ENCODE measurements around the gene COL19A1. TPM values are rescaled to one million over a fixed set of nuclear protein-coding genes. Genes with fewer than 3 reads are reported as not detected.

Gene COL19A1
- total RNA-seq, 1 donor from 2014 or later: 0.49 TPM

DNA sequence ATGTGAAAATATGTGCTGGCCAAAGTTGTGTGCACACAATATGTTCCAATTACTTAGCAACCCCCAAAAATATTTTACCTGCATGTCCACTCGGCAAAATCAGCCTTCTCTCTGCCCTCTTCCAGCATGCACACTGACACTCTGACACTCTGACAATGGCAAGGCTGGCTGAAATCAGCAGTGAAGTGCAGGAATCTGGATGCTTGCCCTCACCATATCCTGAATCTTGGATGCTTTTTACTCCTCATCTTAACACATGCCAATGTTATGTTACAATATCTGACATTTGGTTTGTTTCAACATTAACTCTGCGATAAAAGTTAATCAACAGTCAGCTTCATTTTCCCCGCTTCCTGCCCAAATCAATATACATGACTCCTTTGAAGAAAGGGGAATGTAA is 233.4 kb downstream of the COL19A1 start:
- Histone ChIP-seq H3K4me1 (no peaks in the 10 kb centered on the region), H3K9me3 (no peaks in the 10 kb centered on the region), H3K4me3 (no peak overlapping the region), H3K27ac (no peak overlapping the region), H3K27me3 (no peaks in the 10 kb centered on the region), H3K36me3 (no peaks in the 10 kb centered on the region)
- intact Hi-C loops (cut with DNase I): no loop called here
- no peak for DNase-seq (ENCODE audit: extremely low spot score in 2 of 2)
- TF ChIP-seq, protein P1, sequence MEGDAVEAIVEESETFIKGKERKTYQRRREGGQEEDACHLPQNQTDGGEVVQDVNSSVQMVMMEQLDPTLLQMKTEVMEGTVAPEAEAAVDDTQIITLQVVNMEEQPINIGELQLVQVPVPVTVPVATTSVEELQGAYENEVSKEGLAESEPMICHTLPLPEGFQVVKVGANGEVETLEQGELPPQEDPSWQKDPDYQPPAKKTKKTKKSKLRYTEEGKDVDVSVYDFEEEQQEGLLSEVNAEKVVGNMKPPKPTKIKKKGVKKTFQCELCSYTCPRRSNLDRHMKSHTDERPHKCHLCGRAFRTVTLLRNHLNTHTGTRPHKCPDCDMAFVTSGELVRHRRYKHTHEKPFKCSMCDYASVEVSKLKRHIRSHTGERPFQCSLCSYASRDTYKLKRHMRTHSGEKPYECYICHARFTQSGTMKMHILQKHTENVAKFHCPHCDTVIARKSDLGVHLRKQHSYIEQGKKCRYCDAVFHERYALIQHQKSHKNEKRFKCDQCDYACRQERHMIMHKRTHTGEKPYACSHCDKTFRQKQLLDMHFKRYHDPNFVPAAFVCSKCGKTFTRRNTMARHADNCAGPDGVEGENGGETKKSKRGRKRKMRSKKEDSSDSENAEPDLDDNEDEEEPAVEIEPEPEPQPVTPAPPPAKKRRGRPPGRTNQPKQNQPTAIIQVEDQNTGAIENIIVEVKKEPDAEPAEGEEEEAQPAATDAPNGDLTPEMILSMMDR (IDR thresholded peaks at IDR 0.05): no peak
- no peak for TF ChIP-seq POLR2AphosphoS5 (IDR thresholded peaks at IDR 0.05; ENCODE audit: insufficient read depth in 1 of 2, low read depth in 1 of 2)
- no peak for TF ChIP-seq POLR2A (IDR thresholded peaks at IDR 0.05)

DNA sequence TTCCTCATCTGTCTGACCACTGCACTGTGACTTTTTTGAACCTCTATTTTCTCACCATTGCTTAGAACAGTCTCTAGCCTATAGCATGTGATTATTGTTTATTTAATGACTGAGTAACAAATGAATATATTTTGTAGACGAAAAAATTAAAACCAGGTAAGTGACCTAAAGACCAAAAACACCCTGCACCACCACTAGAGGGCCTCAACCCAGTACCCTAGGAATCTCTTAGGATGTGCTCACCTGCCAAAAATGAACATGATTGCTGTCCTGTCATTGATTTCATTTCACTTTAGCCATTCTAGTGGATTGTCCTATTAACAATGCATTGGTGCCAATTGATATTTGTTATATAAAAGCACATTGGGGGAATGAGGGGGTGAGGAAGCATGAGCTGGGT is 237.4 kb downstream of the COL19A1 start:
- no peak for DNase-seq (ENCODE audit: extremely low spot score in 2 of 2)
- intact Hi-C loops (cut with DNase I): no loop called here
- Histone ChIP-seq H3K4me1 (no peaks in the 10 kb centered on the region), H3K9me3 (no peaks in the 10 kb centered on the region), H3K27ac (no peak overlapping the region), H3K36me3 (no peaks in the 10 kb centered on the region), H3K27me3 (no peaks in the 10 kb centered on the region), H3K4me3 (no peak overlapping the region)
- TF ChIP-seq POLR2A (IDR thresholded peaks at IDR 0.05) (no peak), POLR2AphosphoS5 (IDR thresholded peaks at IDR 0.05; ENCODE audit: insufficient read depth in 1 of 2, low read depth in 1 of 2) (no peak)

DNA sequence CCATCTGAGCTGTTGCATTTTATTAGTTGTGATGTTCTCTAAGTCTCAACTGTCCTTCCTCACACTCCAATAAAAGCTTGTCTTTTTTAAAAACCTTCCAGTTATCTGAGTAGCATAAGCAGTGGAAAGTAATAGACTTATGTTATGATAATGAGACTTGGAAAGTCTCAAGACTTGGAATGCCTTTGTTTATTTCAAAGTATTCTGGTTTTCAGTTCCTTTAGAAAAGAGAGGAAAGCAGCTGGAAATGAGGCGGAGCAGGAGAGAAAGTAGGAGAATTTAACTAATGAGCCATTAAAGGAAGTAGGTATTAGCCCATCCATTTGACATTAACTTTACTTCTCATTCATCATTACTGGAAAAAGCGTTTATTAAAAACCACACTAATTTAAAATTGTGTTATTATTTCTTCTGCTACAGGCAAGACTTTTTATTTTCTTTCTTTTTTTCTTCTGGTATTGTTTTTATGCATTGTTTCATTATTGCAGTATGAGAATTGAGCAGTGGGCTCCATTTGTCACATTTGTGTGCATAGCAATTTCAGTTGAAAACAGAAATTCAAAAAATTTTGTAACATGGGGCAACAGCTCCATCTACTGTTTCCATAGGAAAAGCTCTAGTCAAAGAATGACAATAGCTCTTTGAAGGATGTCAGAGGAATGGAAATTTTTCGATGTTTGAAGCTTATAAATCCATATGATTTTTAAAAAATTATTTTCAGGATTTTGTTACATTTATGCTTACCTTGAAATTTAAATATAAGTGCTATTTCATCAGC is 241.7 kb downstream of the COL19A1 start:
- no peak overlapping the region for H3K4me3 ChIP-seq
- no peak for TF ChIP-seq POLR2A (IDR thresholded peaks at IDR 0.05)
- TF ChIP-seq, protein P1 (IDR thresholded peaks at IDR 0.05): peak in 2 of 3 experiments; percentile 37 to 45
- no peaks in the 10 kb centered on the region for H3K9me3 ChIP-seq
- H3K27ac ChIP-seq: no peak overlapping the region
- no peak for DNase-seq (ENCODE audit: extremely low spot score in 2 of 2)
- intact Hi-C loops (cut with DNase I): no loop called here
- no peaks in the 10 kb centered on the region for H3K27me3 ChIP-seq
- no peaks in the 10 kb centered on the region for H3K36me3 ChIP-seq
- no peaks in the 10 kb centered on the region for H3K4me1 ChIP-seq

DNA sequence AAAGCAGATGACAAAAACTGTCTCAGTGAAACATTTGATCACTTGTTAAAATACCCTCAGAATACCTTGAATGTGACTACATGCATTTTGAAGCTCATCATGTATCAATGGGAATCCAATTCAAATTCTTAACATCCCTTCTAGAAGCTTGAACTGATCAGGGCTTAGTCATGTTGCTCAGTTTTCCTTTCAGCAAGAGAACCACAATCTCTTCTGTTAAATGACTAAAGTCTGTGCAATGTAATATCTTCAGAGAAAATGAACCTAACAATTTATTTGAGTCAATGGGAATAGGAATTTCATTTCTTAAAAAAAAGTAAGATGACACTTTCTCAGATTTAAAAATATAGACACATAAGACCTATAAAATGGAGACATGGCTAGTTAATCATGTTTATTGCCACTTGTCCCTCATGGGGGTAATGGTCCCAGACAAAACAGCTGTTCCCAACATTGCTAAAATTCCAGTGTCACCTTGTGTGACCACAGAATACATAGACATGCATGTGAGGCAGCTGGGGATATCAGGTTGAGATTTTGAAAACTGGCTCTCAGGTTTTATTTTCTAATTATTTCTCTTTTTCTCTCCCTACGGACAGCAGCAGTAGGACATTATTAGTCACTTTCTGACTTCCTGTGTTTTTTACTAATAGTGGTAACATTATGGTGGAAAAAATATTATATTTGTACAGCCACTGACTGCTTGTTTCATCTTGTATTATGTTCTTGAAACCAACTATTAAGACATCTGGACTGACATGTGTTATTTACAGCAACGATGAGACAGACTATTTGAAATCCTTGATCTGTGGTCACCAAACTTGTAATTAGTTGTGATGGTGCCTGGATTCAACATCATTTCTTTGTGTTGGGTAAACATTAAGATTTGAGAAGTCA is 244.0 kb downstream of the COL19A1 start:
- no peak for DNase-seq (ENCODE audit: extremely low spot score in 2 of 2)
- no peaks in the 10 kb centered on the region for H3K27me3 ChIP-seq
- no peak overlapping the region for H3K27ac ChIP-seq
- no peaks in the 10 kb centered on the region for H3K36me3 ChIP-seq
- no peaks in the 10 kb centered on the region for H3K9me3 ChIP-seq
- no peak for TF ChIP-seq POLR2A (IDR thresholded peaks at IDR 0.05)
- no peaks in the 10 kb centered on the region for H3K4me1 ChIP-seq
- no peak overlapping the region for H3K4me3 ChIP-seq
- intact Hi-C loops (cut with DNase I): no loop called here

DNA sequence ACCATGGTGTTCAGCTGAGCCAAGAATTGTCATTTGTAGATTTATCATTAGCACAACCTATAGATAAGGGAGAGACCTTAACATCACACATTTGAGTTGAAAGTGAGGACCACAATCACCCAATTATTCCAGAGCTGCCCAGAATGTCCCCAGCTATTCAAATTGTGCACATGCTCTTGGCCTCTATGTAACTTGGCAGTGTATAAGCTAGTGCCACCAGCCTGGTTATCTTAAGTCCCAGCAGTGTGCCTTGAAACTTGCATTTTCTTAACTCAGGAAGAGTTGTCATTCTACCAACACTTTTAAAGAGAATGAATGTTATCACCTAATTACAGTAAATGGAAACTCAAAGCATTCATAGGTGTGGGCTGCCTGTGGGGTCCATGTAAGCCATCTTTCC is 245.4 kb downstream of the COL19A1 start:
- no peak overlapping the region for H3K4me3 ChIP-seq
- H3K36me3 ChIP-seq: no peaks in the 10 kb centered on the region
- DNase-seq (ENCODE audit: extremely low spot score in 2 of 2): no peak
- H3K27me3 ChIP-seq: no peaks in the 10 kb centered on the region
- H3K27ac ChIP-seq: no peak overlapping the region
- H3K4me1 ChIP-seq: no peaks in the 10 kb centered on the region
- H3K9me3 ChIP-seq: no peaks in the 10 kb centered on the region
- no peak for TF ChIP-seq POLR2A (IDR thresholded peaks at IDR 0.05)
- TF ChIP-seq POLR2AphosphoS5 (IDR thresholded peaks at IDR 0.05; ENCODE audit: insufficient read depth in 1 of 2, low read depth in 1 of 2): no peak
- TF ChIP-seq, protein P1 (IDR thresholded peaks at IDR 0.05): no peak
- intact Hi-C loops (cut with DNase I): no loop called here

DNA sequence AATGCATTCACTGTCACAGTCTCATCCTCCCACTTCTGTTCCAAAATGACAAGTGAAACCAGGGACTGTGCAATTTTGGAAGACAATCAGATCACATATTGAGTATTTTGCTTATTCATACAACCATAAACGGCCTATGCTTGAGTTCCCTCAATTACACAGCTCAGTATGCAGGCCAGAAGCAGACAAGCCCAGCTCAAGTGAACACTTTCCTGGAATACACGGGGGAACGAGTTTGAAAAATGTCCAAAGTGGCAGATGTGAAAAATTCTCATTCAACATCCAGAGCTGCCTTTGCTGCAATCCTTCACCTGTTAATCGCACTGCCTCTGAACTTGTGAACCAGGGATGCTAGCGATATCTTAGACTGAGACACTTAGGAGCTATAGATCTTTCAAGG is 246.4 kb downstream of the COL19A1 start:
- TF ChIP-seq, protein P1 (IDR thresholded peaks at IDR 0.05): no peak
- TF ChIP-seq POLR2A (IDR thresholded peaks at IDR 0.05) (no peak), POLR2AphosphoS5 (IDR thresholded peaks at IDR 0.05; ENCODE audit: insufficient read depth in 1 of 2, low read depth in 1 of 2) (no peak)
- H3K27ac ChIP-seq: no peak overlapping the region
- intact Hi-C loops (cut with DNase I): no loop called here

More for the DNA sequence above, 246.4 kb downstream of the COL19A1 start:
- DNase-seq (ENCODE audit: extremely low spot score in 2 of 2): no peak
- Histone ChIP-seq H3K36me3 (no peaks in the 10 kb centered on the region), H3K27me3 (no peaks in the 10 kb centered on the region), H3K4me1 (no peaks in the 10 kb centered on the region), H3K4me3 (no peak overlapping the region), H3K9me3 (no peaks in the 10 kb centered on the region)

Data from vagina (tissue), 2 donors.